HG03039 (cell line): ENCODE results near the gene PACRG.

Experiments used
- ATAC-seq: cut with Tn5 transposase; IDR thresholded peaks from one replicate; pipeline ENCODE4 v1.9.1; 2021; ENCODE audit warnings: mild to moderate bottlenecking, moderate library complexity; ENCODE audit not compliant: unreplicated experiment

The PACRG gene

GRCh38 chr6:163323274-163323673 lies 595.5 kb downstream of the PACRG start:
- ATAC-seq = no peak

GRCh38 chr6:163323705-163324104 lies 595.9 kb downstream of the PACRG start:
- ATAC-seq = no peak

GRCh38 chr6:163324326-163324687 lies 596.5 kb downstream of the PACRG start:
- ATAC-seq = no peak

GRCh38 chr6:163324688-163325389 lies 597.1 kb downstream of the PACRG start:
- no peak for ATAC-seq

- ATAC-seq = no peak
Measured at GRCh38 chr6:163325390-163325784, 597.6 kb downstream of the PACRG start.

- ATAC-seq = no peak
Measured at GRCh38 chr6:163327165-163327880, 599.5 kb downstream of the PACRG start.

- no peak for ATAC-seq
Measured at GRCh38 chr6:163327921-163328320, 600.1 kb downstream of the PACRG start.

GRCh38 chr6:163328411-163328810 lies 600.6 kb downstream of the PACRG start:
- ATAC-seq = no peak

GRCh38 chr6:163329991-163330390 lies 602.2 kb downstream of the PACRG start:
- no peak for ATAC-seq

GRCh38 chr6:163331245-163331644 lies 603.5 kb downstream of the PACRG start:
- no peak for ATAC-seq

GRCh38 chr6:163332575-163332974 lies 604.8 kb downstream of the PACRG start:
- ATAC-seq = no peak

GRCh38 chr6:163333038-163333437 lies 605.3 kb downstream of the PACRG start:
- ATAC-seq = no peak

- no peak for ATAC-seq
Measured at GRCh38 chr6:163333701-163334663, 606.2 kb downstream of the PACRG start.

- ATAC-seq = no peak
Measured at GRCh38 chr6:163335056-163335455, 607.3 kb downstream of the PACRG start.

GRCh38 chr6:163335671-163336545 lies 608.1 kb downstream of the PACRG start:
- ATAC-seq = no peak

- ATAC-seq = no peak
Measured at GRCh38 chr6:163336961-163337360, 609.2 kb downstream of the PACRG start.

- no peak for ATAC-seq
Measured at GRCh38 chr6:163337958-163338357, 610.2 kb downstream of the PACRG start.

- no peak for ATAC-seq
Measured at GRCh38 chr6:163338671-163339405, 611.1 kb downstream of the PACRG start.

GRCh38 chr6:163339466-163339865 lies 611.7 kb downstream of the PACRG start:
- no peak for ATAC-seq
